Effector memory CD8-positive, alpha-beta T cell (primary cell): ENCODE data around the gene CCDC195.

Source experiments
- ATAC-seq: fragments of 150-1000 bp; cut with Tn5 transposase; replicated peaks from 2 replicates; pipeline ENCODE4 v1.10.0; 2021; ENCODE audit warnings: mild to moderate bottlenecking, moderate library complexity
- DNase-seq, 3 experiments: peaks; one replicate each; pipeline ENCODE4 v3.0.0; 2021
- H3K27ac Mint-ChIP-seq, 2 donors: one replicate each; pipeline ENCODE4 v1.8.0; 2022; ENCODE audit warnings: mild to moderate bottlenecking in 2 of 2, mixed read lengths in 2 of 2, moderate library complexity in 2 of 2
- H3K27me3 Mint-ChIP-seq, 2 donors: one replicate each; pipeline ENCODE4 v1.8.0; 2022; ENCODE audit warnings: mixed read lengths in 2 of 2
- H3K36me3 Mint-ChIP-seq: one replicate; pipeline ENCODE4 v1.8.0; 2022; ENCODE audit warnings: mild to moderate bottlenecking, moderate library complexity, mixed read lengths; ENCODE audit not compliant: insufficient read depth
- H3K4me1 Mint-ChIP-seq, 2 donors: one replicate each; pipeline ENCODE4 v1.8.0; 2022; ENCODE audit warnings: low read depth in 2 of 2, mixed read lengths in 2 of 2
- H3K4me3 Mint-ChIP-seq, 2 donors: one replicate each; pipeline ENCODE4 v1.8.0; 2022; ENCODE audit warnings: mild to moderate bottlenecking in 2 of 2, mixed read lengths in 2 of 2, moderate library complexity in 2 of 2
- H3K9me3 Mint-ChIP-seq, 2 donors: one replicate each; pipeline ENCODE4 v1.8.0; 2022; ENCODE audit warnings: mixed read lengths in 2 of 2
- total RNA-seq, 9 experiments: gene quantifications; one replicate each; lab custom pipeline; 2026; lab: John Stamatoyannopoulos, UW

CCDC195 gene, protein sequence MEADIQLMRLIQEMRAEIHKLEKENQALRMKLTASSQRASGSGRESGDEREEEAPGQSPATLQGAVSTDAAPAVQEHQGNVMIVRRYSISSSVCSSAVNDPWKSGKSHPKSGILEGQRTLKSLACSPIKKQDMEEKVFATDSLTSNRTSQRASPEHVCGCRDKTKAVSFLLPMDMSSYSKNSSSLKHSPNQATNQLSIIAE
- total RNA-seq: 0 reads per million in 9 experiments

GRCh38 chr2:224716201-224716600, at the start of gene CCDC195:
Gene CCDC195 (minus strand): TSS chr2:224716365. CDS start chr2:224716365, 0 bp downstream.
- ATAC-seq (no peak), DNase-seq (no peak)
- Mint-ChIP-seq H3K27ac (no peak within 1 kb of the TSS), H3K27me3 (peaks cover 20 to 31% of the 10 kb centered on the region in 2 donors), H3K4me3 (no peak within 1 kb of the TSS), H3K4me1 (no peaks in the 10 kb centered on the region), H3K36me3 (no peaks in the 10 kb centered on the region), H3K9me3 (peaks cover 0 to 2% of the 10 kb centered on the region in 2 donors)

GRCh38 chr2:224764565-224765236, 48.5 kb upstream of the CCDC195 start:
- Mint-ChIP-seq H3K4me1 (no peaks in the 10 kb centered on the region), H3K36me3 (peaks cover 80% of the 10 kb centered on the region), H3K27me3 (no peaks in the 10 kb centered on the region), H3K27ac (no peak overlapping the region), H3K4me3 (no peak overlapping the region), H3K9me3 (peaks cover 7 to 10% of the 10 kb centered on the region in 2 donors)
- DNase-seq (no peak), ATAC-seq (peak; percentile 31)

- no peak overlapping the region for H3K4me3 Mint-ChIP-seq
- ATAC-seq (no peak), DNase-seq (no peak)
- H3K36me3 Mint-ChIP-seq: peaks cover 20% of the 10 kb centered on the region
- H3K4me1 Mint-ChIP-seq: no peaks in the 10 kb centered on the region
- H3K9me3 Mint-ChIP-seq: peaks cover 15 to 38% of the 10 kb centered on the region in 2 donors
- no peaks in the 10 kb centered on the region for H3K27me3 Mint-ChIP-seq
- H3K27ac Mint-ChIP-seq: no peak overlapping the region
Measured at GRCh38 chr2:224757934-224758548, 41.9 kb upstream of the CCDC195 start.

- no peaks in the 10 kb centered on the region for H3K4me1 Mint-ChIP-seq
- DNase-seq (no peak), ATAC-seq (no peak)
- H3K36me3 Mint-ChIP-seq: peaks cover 3% of the 10 kb centered on the region
- H3K27me3 Mint-ChIP-seq: peaks cover 0 to 7% of the 10 kb centered on the region in 2 donors
- no peak overlapping the region for H3K4me3 Mint-ChIP-seq
- H3K27ac Mint-ChIP-seq: no peak overlapping the region
- H3K9me3 Mint-ChIP-seq: peaks cover 8 to 26% of the 10 kb centered on the region in 2 donors
Measured at GRCh38 chr2:224753743-224754540, 37.8 kb upstream of the CCDC195 start.

DNA sequence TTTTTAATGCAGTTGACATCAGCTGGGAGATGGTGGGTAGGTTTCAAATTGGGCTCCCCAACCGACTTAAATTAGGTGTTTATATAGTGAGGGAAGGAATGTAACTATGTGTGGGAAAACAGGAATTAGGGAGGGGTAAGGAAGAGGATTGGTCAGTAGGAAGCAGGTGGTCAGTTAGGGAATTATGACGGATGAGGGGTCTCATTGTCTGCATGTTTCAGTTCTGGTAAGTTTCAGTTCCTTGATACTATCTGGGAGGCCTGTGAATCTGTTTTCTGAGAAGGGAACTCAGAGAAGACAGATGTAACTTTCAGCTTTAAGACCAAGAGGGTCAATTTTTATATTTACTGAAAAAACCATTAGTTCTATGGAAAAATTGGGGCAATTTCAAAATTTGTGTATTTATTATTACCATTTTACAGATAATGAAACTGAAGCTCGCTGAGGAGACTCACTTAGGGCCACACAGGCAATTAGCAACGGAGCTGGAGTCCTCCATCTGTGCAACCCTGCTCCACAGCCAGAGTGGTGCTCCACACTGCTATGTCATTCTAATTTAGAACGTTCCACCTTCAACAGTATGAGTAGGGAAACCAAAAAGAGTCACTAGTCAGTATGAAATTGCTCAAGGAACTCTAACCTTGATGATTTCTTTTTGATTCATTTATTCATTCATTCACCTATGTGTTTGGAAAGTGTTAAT, 36.0 kb upstream of the CCDC195 start:
- Mint-ChIP-seq H3K9me3 (peaks cover 3 to 8% of the 10 kb centered on the region in 2 donors), H3K27me3 (peaks cover 9 to 24% of the 10 kb centered on the region in 2 donors), H3K27ac (no peak overlapping the region), H3K4me3 (no peak overlapping the region), H3K36me3 (peaks cover 3% of the 10 kb centered on the region), H3K4me1 (no peaks in the 10 kb centered on the region)
- DNase-seq (no peak), ATAC-seq (no peak)

DNA sequence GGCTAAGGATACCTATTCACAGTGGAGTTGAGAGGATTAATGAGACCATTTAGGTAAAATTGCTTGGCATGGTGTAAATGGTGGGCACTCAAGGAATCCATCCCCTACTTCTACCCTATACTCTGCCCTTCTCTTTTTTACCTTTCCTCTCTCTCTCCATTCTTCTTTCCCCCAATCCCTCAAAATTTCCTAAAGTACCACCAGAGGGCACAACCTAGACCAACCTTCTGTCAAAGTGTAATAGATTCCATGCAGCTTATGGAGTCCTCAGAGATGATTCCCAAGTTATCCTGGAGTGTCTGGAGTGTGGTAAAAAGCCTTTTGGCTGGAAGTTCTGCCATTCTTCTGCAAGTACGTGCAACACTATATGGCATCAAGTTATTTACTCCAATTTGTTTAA, 33.0 kb upstream of the CCDC195 start:
- DNase-seq: no peak

DNA sequence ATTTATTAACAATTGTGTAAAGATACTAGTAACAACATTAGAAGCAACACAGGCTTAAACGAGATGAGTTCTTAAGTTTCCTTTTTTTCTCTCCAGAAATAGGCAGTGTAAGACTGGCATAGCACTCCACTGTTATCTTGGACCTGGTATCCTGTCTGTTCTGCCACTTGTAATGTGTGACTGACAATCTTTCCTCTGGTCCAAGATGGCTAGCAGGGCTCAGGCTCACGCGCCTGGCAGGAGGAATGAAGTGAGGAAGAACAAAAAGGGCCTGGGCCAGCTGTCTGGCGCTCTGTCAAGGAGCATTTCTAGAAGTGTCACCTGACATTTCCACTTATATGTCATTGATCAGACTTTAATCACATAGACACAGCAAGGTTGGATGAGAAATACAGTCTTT, 31.6 kb upstream of the CCDC195 start:
- Mint-ChIP-seq H3K4me3 (no peak overlapping the region), H3K9me3 (no peaks in the 10 kb centered on the region), H3K27ac (no peak overlapping the region), H3K27me3 (peaks cover 16 to 37% of the 10 kb centered on the region in 2 donors), H3K4me1 (no peaks in the 10 kb centered on the region), H3K36me3 (no peaks in the 10 kb centered on the region)
- ATAC-seq (no peak), DNase-seq (no peak)

More for the DNA sequence above, 33.0 kb upstream of the CCDC195 start:
- Mint-ChIP-seq H3K27ac (no peak overlapping the region), H3K4me1 (no peaks in the 10 kb centered on the region), H3K4me3 (no peak overlapping the region), H3K36me3 (no peaks in the 10 kb centered on the region), H3K27me3 (peaks cover 9 to 32% of the 10 kb centered on the region in 2 donors), H3K9me3 (no peaks in the 10 kb centered on the region)
- ATAC-seq: no peak

- H3K4me1 Mint-ChIP-seq: no peaks in the 10 kb centered on the region
- ATAC-seq: no peak
- H3K27ac Mint-ChIP-seq: no peak overlapping the region
- no peaks in the 10 kb centered on the region for H3K36me3 Mint-ChIP-seq
- H3K27me3 Mint-ChIP-seq: peaks cover 4 to 15% of the 10 kb centered on the region in 2 donors
- H3K9me3 Mint-ChIP-seq: no peaks in the 10 kb centered on the region
- no peak for DNase-seq
- no peak overlapping the region for H3K4me3 Mint-ChIP-seq
Measured at GRCh38 chr2:224736227-224736626, 20.1 kb upstream of the CCDC195 start.

GRCh38 chr2:224734949-224735348, 18.8 kb upstream of the CCDC195 start:
- DNase-seq: no peak
- Mint-ChIP-seq H3K4me1 (no peaks in the 10 kb centered on the region), H3K9me3 (no peaks in the 10 kb centered on the region), H3K27ac (no peak overlapping the region), H3K36me3 (no peaks in the 10 kb centered on the region), H3K27me3 (peaks cover 2 to 15% of the 10 kb centered on the region in 2 donors), H3K4me3 (no peak overlapping the region)
- ATAC-seq: no peak

- Mint-ChIP-seq H3K27ac (no peak overlapping the region), H3K4me3 (no peak overlapping the region), H3K27me3 (peaks cover 12 to 31% of the 10 kb centered on the region in 2 donors), H3K36me3 (no peaks in the 10 kb centered on the region), H3K9me3 (peaks cover 2 to 7% of the 10 kb centered on the region in 2 donors), H3K4me1 (no peaks in the 10 kb centered on the region)
- DNase-seq: no peak
- ATAC-seq: no peak
Measured at GRCh38 chr2:224731665-224732064, 15.5 kb upstream of the CCDC195 start.

GRCh38 chr2:224729435-224729834, 13.3 kb upstream of the CCDC195 start:
- ATAC-seq (no peak), DNase-seq (no peak)
- H3K27me3 Mint-ChIP-seq: peaks cover 12 to 49% of the 10 kb centered on the region in 2 donors
- no peak overlapping the region for H3K4me3 Mint-ChIP-seq
- peaks cover 2 to 7% of the 10 kb centered on the region in 2 donors for H3K9me3 Mint-ChIP-seq
- H3K4me1 Mint-ChIP-seq: no peaks in the 10 kb centered on the region
- no peaks in the 10 kb centered on the region for H3K36me3 Mint-ChIP-seq
- H3K27ac Mint-ChIP-seq: no peak overlapping the region

GRCh38 chr2:224724331-224724730, 8.2 kb upstream of the CCDC195 start:
- Mint-ChIP-seq H3K4me1 (no peaks in the 10 kb centered on the region), H3K27ac (no peak overlapping the region), H3K4me3 (no peak overlapping the region), H3K36me3 (no peaks in the 10 kb centered on the region), H3K9me3 (peaks cover 2 to 7% of the 10 kb centered on the region in 2 donors), H3K27me3 (peaks cover 25 to 53% of the 10 kb centered on the region in 2 donors)
- no peak for ATAC-seq
- no peak for DNase-seq
